Measurements from ENCODE around the gene SARS2. TPM values are rescaled to one million over a fixed set of nuclear protein-coding genes. Genes with fewer than 3 reads are reported as not detected.

Gene SARS2
- total RNA-seq, 2 donors from 2014 or later, result 27.2 to 37.2 TPM

DNA sequence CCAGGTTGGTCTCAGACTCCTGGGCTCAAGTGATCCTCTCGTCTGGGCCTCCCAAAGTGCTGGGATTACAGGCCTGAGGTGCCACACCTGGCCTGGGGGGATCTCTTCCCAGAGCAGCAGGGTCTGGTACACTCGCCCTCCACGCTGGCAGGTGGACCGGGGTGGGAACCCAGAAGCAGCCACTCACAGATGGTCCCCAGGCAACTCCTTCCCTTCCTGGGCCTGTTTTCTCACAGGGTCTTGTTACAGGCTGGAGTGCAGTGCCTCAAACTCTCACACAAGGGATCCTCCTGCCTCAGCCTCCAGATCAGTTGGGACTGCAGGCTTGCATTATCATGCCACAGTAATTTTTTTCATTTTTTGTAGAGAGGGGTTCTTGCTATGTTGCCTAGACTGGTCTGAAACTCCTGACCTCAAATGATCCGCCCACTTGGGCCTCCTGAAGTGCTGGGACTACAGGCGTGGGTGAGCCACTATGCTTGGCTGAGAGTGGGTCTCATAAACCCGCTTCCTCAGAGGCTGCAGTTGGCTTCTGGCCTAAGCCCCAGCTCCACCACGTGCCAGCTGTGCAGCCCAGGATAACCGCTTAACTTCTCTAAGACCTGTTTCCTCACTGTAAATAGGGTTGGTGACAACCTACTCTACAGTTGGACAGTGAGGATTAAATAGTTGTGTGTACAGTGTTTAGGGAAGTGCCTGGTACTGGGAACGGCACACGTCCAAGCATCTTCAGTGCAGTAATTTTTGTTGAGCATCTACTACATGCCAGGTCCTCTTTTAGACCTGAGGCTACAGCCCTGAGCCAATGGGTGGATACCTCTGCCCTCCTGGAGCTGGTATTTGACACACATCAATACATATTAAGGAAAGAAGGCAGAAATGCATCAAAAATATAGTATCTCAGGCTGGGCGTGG, 17.7 kb downstream of the SARS2 start:
- Histone ChIP-seq H3K9ac (ENCODE audit: low read depth in 2 of 2, low read length in 2 of 2) (no peak overlapping the region), H3K27me3 (no peaks in the 10 kb centered on the region), H3K27ac (no peak overlapping the region), H3K9me3 (no peaks in the 10 kb centered on the region), H3K4me1 (no peaks in the 10 kb centered on the region), H3K4me3 (no peak overlapping the region), H3K36me3 (no peaks in the 10 kb centered on the region)
- DNase-seq, result no peak
- intact Hi-C loops (cut with DNase I), result no loop called here
- TF ChIP-seq, protein P1, sequence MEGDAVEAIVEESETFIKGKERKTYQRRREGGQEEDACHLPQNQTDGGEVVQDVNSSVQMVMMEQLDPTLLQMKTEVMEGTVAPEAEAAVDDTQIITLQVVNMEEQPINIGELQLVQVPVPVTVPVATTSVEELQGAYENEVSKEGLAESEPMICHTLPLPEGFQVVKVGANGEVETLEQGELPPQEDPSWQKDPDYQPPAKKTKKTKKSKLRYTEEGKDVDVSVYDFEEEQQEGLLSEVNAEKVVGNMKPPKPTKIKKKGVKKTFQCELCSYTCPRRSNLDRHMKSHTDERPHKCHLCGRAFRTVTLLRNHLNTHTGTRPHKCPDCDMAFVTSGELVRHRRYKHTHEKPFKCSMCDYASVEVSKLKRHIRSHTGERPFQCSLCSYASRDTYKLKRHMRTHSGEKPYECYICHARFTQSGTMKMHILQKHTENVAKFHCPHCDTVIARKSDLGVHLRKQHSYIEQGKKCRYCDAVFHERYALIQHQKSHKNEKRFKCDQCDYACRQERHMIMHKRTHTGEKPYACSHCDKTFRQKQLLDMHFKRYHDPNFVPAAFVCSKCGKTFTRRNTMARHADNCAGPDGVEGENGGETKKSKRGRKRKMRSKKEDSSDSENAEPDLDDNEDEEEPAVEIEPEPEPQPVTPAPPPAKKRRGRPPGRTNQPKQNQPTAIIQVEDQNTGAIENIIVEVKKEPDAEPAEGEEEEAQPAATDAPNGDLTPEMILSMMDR (IDR thresholded peaks at IDR 0.05), result no peak

DNA sequence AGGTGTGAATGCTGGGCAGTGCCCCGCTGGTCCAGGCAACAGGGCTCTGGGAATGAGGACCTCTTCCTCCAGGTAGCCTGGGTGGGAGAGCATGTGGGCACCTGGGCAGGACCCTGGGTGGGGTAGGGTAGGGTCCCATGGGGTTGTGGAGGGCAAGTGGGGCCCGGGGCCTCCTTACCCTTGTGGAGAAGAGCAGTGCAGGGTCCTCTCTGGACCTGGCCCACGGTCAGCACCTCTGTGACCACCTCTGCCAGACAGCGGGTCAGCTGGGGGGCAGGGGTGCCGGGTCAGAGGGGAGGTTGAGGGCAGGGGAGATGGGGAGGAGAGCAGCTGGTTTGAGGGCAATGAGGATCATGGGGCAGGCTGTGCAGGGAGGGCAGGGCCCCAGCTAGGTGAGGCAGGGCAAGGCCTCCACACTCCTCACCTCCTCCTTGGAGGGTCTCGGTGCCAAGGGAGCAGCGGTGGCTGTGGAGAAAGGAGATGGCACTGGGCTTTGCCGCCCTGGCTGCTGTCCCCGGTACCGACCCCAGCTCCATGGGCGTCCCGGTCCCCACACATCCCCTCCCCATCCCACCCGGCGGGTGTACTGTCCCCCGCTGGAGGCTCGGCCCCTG, 19.1 kb downstream of the SARS2 start:
- H3K36me3 ChIP-seq, result no peaks in the 10 kb centered on the region
- H3K27ac ChIP-seq, result no peak overlapping the region
- TF ChIP-seq, protein P1 (IDR thresholded peaks at IDR 0.05), result no peak
- intact Hi-C loops (cut with DNase I), result no loop called here
- H3K4me1 ChIP-seq, result no peaks in the 10 kb centered on the region
- H3K4me3 ChIP-seq, result no peak overlapping the region
- no peaks in the 10 kb centered on the region for H3K9me3 ChIP-seq
- DNase-seq, result no peak
- H3K27me3 ChIP-seq, result no peaks in the 10 kb centered on the region
- no peak overlapping the region for H3K9ac ChIP-seq (ENCODE audit: low read depth in 2 of 2, low read length in 2 of 2)

DNA sequence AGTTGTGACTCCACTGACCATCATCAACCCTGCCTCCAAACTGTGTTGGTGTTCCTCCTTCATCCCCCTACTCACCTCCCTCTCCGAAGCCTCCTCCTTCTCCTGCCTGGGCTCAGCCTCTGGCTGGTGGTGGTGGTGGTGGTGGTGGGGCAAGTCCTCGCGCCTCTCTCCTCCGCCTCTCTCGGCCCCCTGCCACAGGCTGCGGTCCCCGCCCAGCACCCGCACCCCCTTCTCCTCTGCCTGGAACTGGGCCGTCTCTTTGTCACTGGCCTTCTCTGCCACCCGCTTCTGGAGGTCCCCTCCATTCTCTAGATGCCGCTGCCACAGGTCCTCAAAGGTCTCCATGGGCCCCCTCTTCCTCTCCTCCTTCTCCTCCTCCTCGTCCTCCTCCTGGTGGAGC, 20.1 kb downstream of the SARS2 start:
- TF ChIP-seq, protein P1 (IDR thresholded peaks at IDR 0.05), result no peak
- Histone ChIP-seq H3K4me1 (no peaks in the 10 kb centered on the region), H3K27ac (no peak overlapping the region), H3K36me3 (no peaks in the 10 kb centered on the region), H3K9ac (ENCODE audit: low read depth in 2 of 2, low read length in 2 of 2) (no peak overlapping the region), H3K27me3 (no peaks in the 10 kb centered on the region), H3K9me3 (no peaks in the 10 kb centered on the region), H3K4me3 (no peak overlapping the region)
- intact Hi-C loops (cut with DNase I), result no loop called here
- no peak for DNase-seq

DNA sequence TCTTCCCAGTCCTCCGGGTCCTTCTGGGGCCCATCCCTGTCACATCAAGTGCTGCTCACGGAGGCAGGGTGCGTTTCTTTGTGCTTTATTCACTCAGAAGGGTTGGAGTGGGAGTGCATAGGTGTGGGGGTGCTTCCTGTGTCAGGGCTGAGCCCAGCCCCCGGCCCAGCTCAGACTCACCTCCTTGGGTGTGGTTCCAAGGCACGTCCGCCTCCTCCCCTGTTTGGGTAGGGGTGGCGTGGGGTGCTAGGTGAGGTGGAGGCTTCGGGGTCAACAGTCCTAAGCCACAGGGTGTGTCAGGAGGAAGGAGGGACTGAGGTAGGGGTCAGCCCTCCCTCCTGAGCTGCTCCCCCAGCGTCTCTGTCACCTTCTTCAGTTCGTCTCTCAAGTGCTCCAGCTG, 21.7 kb downstream of the SARS2 start:
- no peak overlapping the region for H3K27ac ChIP-seq
- H3K9me3 ChIP-seq, result no peaks in the 10 kb centered on the region
- no peak for DNase-seq
- TF ChIP-seq, protein P1 (IDR thresholded peaks at IDR 0.05), result no peak
- H3K4me1 ChIP-seq, result no peaks in the 10 kb centered on the region
- intact Hi-C loops (cut with DNase I), result no loop called here
- H3K9ac ChIP-seq (ENCODE audit: low read depth in 2 of 2, low read length in 2 of 2), result no peak overlapping the region
- no peaks in the 10 kb centered on the region for H3K36me3 ChIP-seq
- H3K27me3 ChIP-seq, result no peaks in the 10 kb centered on the region
- no peak overlapping the region for H3K4me3 ChIP-seq

DNA sequence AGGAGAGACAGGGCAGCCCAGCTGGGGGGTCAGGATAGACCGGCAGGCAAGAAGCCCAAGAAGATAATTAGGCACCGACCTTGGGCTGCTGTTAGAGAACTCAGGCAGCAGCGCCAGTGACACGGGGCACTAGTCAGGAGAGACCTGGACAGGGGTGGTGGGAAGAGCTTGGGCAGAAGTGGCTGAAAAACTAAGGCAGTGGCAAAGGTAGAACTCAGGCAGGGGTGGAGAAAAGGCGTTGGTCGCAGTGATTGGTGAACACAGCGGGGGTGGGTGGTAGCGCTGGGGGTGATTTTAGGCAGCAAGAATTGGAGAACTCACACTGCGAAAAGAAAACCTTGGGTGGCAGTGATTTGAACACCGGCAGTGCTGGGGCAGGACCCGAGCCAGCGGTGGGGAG, 22.9 kb downstream of the SARS2 start:
- no peaks in the 10 kb centered on the region for H3K27me3 ChIP-seq
- H3K4me1 ChIP-seq, result no peaks in the 10 kb centered on the region
- no peak for DNase-seq
- TF ChIP-seq, protein P1 (IDR thresholded peaks at IDR 0.05), result no peak
- H3K27ac ChIP-seq, result no peak overlapping the region
- intact Hi-C loops (cut with DNase I), result no loop called here
- H3K9ac ChIP-seq (ENCODE audit: low read depth in 2 of 2, low read length in 2 of 2), result no peak overlapping the region
- no peak overlapping the region for H3K4me3 ChIP-seq
- H3K9me3 ChIP-seq, result no peaks in the 10 kb centered on the region
- no peaks in the 10 kb centered on the region for H3K36me3 ChIP-seq

All from colonic mucosa (tissue), 4 donors.